ENCODE measurements around the gene PDE4D.

GRCh38 chr5:59423021-59423420 lies 470.5 kb downstream of the PDE4D start:
- TF ChIP-seq CTCF (IDR thresholded peaks at IDR 0.05) = no peak
- TF ChIP-seq POLR2A (IDR thresholded peaks at IDR 0.05) = no peak
